HK-2 (cell line): ENCODE results near the gene FASTKD1.

ENCODE experiments used
- DNase-seq: peaks from one replicate; pipeline ENCODE4 v3.0.0-alpha.2; 2018; ENCODE audit not compliant: unreplicated experiment

FASTKD1 gene

DNA sequence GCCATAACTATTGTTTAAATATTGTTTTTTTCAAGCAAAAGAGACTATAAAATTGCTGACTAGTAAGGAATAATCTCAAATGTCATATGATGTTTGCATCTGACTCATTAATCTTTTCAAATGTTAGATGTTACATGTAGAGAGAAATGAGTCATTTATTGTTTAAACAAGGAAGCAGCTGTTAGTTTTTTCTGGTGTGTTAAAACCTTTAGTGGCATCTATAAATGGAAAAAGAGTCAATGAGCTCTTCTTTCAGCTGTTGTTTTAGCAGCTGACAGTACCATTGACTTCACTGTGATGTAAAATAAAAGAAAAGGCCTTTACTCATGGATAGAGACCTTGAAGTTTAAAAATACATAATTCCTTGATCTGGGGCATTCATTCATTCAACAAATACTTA, 66.0 kb downstream of the FASTKD1 start:
- DNase-seq = no peak

DNA sequence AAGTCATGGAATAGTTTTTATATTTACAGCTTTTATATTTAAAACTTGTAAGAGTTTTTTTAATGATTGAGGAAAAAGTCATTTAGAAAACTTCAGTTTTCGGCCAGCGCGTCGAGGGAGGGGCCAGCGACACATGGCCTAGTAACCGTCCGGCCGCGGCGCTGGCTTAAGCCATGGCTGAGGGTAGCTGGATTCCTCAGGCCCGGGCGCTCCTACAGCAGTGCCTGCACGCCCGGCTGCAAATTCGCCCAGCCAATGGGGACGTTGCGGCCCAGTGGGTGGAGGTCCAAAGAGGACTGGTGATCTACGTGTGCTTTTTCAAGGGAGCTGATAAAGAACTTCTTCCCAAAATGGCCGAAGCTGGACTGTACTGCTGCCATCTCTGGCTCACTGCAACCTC, 69.0 kb downstream of the FASTKD1 start:
- DNase-seq = no peak

DNA sequence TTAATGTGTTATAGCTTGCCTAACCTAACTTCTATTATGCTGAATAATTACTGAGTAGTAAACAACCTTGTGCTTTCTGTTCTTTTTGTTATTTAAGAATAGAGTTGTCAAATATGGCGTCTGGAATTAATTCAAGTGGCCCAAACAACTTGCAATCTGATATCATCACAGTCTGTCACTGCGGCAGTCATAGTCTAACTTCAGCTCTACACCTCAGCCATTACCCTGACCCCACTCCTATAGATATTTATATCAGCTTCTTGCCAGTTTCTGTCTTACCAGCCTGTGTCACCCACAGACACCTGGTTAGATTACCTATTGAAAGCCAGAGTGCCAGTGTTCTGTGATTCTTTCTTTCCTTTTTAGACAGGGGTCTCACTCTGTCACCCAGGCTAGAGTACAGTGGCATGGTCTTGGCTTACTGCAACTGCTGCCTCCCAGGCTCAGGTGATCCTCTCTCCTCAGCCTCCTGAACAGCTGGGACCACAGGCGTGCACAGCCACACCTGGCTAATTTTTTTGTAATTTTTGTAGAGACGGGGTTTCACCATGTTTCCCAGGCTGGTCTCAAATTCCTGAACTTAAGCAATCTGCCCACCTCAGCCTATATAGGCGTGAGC, 78.2 kb downstream of the FASTKD1 start:
- no peak for DNase-seq

DNA sequence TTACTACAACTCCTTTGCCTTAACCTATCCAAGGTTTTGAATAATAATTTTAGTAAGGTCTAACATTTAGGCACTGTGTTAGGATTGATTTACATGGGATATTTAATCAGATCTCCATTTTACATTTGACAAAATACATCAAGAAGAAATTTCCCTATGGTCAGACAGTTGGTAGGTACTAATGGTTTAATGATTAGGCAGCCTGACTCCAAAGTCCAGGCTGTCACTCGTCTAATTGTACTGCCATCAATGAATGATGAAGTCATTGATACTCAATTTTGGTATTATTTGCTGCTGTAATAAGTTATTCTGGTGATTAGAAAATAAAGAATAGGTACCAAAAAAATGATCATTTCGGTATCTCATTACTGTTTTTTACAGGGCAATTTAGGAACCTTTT, 80.3 kb downstream of the FASTKD1 start:
- no peak for DNase-seq

DNA sequence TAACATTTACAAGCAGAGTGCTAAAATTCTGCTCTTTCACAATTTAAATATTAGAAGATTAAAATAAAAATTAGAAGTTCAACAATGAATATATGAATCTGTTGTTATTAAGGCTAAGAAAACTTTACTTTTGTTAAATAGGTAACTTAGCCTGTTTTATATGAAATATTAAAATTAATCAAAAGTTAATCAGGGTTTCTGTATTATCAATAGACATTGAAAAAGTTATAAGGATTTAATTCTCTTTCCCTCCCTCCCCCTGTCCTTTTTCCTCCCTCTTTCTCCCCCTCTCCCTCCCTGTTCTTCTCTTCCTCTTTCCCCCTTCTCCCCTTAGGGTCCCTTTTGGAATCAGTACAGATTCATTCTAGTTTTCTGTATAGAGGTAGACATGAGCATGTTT, 82.3 kb downstream of the FASTKD1 start:
- DNase-seq = no peak

DNA sequence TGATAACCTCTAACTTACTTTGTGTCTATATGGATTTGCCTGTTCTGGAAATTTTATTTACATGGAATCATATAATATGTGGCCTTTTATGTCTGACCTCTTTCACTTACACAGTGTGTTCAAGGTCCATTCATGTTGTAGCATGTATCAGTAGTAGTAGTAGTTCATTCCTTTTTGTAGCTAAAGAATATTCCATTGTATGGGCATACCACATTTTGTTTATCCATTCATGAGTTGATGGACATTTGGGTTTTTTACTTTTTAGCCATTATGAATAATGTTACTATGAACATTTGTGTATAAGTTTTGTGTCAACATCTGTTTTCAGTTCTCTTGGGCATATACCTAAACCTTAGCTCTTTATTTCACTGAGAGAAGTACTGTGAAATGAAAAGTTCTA, 82.8 kb downstream of the FASTKD1 start:
- no peak for DNase-seq

DNA sequence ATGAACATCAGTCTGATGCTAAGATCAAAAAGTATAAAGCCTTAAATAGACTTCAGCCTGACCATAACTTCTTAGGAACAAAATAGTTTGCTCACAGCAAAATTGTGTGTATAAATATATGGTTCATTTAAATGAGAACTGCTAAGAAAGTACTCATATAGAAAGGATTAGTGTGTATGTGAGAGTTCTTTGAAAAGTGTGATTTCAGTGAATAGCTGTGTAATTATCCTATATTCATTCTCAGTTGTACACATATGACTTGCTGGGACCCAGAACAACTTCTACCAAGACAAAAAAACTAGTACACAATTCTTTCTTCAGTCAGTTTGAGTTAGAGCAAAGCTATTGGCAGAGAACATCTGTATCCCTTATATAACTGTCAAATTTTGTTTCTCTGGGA, 87.2 kb downstream of the FASTKD1 start:
- DNase-seq = no peak

DNA sequence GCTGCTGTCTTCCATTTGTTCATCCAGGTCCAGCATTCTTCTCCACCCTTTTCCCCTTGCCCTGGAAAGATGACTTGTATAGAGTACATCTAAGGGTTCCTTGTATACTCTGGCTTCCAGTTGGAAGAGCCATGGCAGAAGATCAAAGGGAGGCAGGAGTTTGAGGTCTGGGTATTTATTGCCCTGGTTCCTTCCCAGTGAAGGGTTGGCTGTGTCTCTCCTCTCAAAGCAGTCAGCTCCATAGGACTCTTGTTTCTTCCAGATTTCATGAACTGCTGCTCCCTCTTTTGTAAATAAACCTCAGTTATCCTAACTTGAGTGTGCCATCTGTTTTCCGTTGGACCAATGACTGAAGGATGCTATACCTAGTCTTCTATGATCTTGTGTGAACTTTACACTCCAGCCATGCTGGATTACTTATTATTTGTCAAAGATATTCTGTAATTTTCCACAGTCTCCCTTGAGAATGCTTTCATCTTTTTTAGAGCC, 88.0 kb downstream of the FASTKD1 start:
- no peak for DNase-seq

DNA sequence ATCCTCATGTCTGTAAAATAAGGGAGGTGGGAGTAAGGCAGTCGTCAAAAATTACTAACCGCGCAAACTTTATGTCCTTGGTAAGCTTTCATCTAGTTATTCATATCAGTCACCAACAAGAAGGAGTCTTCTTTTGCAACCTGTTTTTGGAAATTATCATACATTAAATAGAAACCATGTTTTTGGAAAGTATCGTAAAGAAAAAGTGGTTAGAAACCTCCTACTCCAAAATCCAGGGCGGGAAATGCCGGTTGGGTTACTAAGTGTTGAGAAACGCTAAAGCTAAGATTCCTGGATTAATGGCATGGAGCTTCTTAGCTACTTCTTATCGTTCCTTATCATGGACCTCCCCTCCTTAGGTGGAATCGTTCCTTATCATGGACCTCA, 93.6 kb downstream of the FASTKD1 start:
- no peak for DNase-seq
